ENCODE results near the gene LSG1.

Gene LSG1

DNA sequence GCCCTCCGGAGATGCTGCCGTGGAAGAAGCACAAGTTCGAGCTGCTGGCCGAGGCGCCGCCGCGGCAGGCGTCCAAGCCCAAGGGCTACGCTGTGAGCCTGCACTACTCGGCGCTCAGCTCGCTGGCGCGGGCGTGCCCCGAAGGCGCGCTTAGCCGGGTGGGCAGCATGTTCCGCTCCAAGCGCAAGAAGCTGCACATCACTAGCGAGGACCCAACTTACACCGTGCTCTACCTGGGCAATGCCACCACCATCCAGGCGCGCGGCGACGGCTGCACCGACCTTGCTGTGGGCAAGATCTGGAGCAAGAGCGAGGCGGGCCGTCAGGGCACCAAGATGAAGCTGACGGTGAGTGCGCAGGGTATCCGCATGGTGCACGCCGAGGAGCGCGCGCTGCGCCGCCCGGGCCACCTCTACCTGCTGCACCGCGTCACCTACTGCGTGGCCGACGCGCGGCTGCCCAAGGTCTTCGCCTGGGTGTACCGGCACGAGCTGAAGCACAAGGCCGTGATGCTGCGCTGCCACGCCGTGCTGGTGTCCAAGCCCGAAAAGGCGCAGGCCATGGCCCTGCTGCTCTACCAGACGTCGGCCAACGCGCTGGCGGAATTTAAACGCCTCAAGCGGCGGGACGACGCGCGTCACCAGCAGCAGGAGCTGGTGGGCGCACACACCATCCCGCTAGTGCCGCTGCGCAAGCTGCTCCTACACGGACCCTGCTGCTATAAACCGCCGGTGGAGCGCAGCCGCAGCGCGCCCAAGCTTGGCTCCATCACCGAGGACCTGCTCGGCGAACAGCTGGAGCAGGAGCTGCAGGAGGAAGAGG is 15.0 kb upstream of the LSG1 start:
- no peak for DNase-seq (ENCODE audit: low read depth, low spot score)

GRCh38 chr3:194686414-194686815 is 14.4 kb upstream of the LSG1 start:
- DNase-seq (ENCODE audit: low read depth, low spot score) = no peak

GRCh38 chr3:194685718-194686413 is 13.9 kb upstream of the LSG1 start, which contains the start of gene FAM43A:
TSS of gene FAM43A (plus strand) at chr3:194685883. CDS start at chr3:194686827, 944 bp downstream.
- no peak for DNase-seq (ENCODE audit: low read depth, low spot score)

DNA sequence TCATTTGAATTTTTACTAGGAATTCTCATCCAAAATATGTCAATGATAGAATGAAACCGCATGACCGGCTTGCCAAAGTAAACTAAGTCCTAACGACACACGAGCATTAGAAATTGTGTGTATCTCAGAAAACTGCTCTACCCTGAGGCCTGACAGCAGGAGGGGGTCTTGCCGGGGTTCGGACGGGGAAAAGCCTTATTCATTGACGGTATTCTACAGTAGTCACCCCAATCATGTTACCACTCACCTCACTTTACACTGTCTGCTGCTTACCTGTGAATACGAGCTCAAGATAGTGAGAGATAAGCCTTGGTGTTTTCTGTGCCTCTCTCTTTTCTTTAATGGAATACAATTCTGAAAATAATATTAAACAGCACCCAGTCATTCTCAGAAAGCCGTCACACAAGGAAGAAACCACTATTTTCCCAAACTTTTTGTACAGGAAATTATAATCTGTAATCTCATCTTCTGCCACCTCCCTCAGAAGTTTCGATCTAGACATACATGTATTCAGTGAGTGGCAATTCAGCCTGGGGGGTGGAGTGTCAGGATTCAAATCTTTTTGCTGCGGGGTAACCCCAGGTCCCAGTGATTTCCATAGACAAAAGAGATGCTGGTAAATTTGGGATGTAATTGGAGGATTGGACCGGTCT is 13.2 kb upstream of the LSG1 start:
- DNase-seq (ENCODE audit: low read depth, low spot score) = no peak

- DNase-seq (ENCODE audit: low read depth, low spot score) = no peak
Measured at GRCh38 chr3:194683380-194683779, 11.4 kb upstream of the LSG1 start.

GRCh38 chr3:194682694-194683310 is 10.8 kb upstream of the LSG1 start:
- no peak for DNase-seq (ENCODE audit: low read depth, low spot score)

- DNase-seq (ENCODE audit: low read depth, low spot score) = no peak
Measured at GRCh38 chr3:194682189-194682693, 10.2 kb upstream of the LSG1 start.

GRCh38 chr3:194680888-194681615 is 9.1 kb upstream of the LSG1 start:
- DNase-seq (ENCODE audit: low read depth, low spot score) = no peak

DNA sequence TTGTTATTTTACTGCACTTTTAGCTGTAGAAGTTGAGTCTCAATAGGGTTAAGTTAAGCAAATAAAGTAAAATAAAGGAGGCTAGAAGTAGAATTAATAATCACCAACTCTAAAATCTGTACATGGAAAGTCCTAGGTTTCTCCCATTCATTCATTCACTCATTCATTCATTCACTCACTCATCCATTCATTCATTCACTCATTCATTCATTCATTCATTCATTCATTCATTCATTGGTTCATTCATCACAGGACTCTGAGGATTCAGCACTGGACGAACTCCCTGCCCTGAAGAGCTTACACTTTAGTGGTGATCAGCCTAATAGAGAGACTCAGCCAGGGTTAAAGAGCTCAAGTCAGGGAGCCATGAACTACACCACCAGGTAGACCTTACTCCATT is 4.5 kb upstream of the LSG1 start:
- DNase-seq (ENCODE audit: low read depth, low spot score) = no peak

DNA sequence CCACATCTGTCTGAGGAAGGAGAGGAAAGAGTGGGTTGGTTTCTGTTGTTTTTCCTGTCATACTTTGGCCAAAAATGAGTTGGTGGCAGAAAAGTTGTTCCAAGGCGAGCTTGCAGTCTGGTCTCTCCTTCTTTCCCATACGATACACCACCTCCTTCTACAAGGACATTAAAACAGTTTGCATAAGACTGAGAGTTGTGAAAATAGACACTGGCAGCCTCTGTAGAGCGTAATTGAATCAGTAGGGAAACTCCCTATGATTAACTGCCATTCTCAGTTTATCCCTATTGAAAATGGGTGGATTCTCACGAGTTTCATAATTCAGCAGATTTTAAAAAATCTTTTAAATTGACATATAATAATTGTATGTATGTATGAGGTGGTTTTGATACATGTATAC is 3.7 kb upstream of the LSG1 start:
- no peak for DNase-seq (ENCODE audit: low read depth, low spot score)

GRCh38 chr3:194675081-194675640 is 3.2 kb upstream of the LSG1 start:
- DNase-seq (ENCODE audit: low read depth, low spot score) = no peak

- DNase-seq (ENCODE audit: low read depth, low spot score) = no peak
Measured at GRCh38 chr3:194673761-194674160, 1.8 kb upstream of the LSG1 start.

- DNase-seq (ENCODE audit: low read depth, low spot score) = no peak
Measured at GRCh38 chr3:194672876-194673275, 885 bp upstream of the LSG1 start.

DNA sequence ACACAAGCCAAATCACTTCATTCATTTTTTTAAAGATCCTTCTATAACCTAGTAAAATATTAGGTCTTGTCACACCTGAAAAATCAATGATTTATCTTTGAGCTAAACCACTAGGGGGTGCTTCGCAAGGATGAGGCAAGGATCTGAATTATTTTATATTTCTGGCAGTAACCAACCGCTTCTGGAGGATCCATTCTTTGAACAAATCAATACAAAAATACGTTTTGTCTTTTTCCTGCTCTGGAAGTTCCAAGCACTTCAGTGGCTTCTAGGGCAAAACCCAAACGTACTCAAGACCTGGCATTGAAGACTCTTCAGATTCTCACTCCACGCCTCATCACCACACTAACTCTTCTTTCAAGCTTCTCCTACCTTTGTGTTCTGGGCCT is 486 bp downstream of the LSG1 start:
- no peak for DNase-seq (ENCODE audit: low read depth, low spot score)

DNA sequence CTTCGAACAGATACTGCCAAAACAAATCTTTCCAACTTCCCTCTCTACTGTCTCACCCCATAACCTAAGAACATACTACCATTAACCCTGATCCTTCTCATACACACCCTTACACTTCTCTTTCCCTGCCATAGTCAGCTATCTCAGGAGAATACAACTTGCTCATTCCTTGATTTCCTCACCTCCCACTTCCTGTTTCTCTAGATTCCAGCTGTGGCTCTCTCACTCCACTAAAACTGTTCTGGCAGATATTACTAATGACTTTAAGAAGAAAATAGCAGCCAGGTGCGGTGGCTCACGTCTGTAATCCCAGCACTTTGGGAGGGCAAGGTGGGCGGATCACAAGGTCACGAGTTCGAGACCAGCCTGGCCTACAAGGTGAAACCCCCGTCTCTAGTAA is 4.6 kb downstream of the LSG1 start:
- DNase-seq (ENCODE audit: low read depth, low spot score) = no peak

DNA sequence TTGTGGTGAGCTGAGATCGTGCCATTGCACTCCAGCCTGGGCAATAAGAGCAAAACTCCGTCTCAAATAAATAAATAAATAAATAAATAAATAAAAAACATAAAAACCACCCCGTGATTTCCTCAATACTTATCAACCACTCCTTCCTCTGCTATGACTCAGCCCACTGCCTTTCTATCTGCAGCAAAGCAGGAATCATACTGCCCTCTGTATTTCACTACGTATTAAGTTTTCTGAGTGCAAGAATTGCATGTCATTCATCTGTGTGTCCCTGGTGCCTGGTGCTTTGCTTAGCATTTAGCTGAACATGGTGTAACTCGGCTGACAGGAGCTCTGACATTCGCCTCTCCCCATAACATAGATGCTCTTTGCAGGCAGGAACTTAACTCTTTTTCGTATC is 7.1 kb downstream of the LSG1 start:
- DNase-seq (ENCODE audit: low read depth, low spot score) = no peak

DNA sequence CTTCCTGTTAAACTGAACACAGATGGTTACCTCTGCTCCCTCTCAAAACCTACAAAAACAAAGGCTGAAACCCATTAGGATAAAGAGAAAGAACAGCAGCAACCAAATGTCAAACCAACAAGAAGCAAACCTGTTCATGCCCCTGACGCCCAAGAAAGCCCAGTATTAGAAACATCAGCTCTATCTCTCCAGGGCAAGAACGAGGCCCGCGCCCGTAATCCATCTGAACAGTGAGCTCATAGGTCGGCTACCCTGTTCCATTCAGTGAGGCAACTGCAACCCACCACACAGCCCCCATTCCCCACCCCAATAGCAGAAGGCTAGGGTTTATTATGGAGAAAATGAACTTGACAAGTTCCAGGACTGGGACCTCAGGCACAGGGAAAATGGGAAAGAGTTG is 10.0 kb downstream of the LSG1 start:
- no peak for DNase-seq (ENCODE audit: low read depth, low spot score)

GRCh38 chr3:194661374-194661773 is 10.6 kb downstream of the LSG1 start:
- no peak for DNase-seq (ENCODE audit: low read depth, low spot score)

DNA sequence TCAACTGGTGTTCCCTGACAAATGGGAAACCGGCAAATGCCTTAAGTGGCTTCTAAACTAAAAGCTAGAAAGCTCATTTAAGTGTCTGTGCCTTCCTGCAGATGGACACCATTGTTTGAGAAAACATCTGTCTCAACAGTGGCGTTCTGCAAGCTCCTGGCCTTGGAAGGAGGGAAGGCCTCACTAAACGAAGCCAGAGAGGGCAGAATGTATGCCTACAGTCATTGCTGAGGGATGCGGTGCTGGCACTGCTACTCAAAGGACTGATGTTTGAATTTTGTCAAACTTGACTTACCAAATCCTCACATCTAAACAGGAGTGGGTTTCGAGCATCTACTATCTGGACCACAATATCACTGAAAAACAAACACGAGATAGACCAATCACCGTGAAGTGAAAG is 12.2 kb downstream of the LSG1 start:
- DNase-seq (ENCODE audit: low read depth, low spot score) = no peak

DNA sequence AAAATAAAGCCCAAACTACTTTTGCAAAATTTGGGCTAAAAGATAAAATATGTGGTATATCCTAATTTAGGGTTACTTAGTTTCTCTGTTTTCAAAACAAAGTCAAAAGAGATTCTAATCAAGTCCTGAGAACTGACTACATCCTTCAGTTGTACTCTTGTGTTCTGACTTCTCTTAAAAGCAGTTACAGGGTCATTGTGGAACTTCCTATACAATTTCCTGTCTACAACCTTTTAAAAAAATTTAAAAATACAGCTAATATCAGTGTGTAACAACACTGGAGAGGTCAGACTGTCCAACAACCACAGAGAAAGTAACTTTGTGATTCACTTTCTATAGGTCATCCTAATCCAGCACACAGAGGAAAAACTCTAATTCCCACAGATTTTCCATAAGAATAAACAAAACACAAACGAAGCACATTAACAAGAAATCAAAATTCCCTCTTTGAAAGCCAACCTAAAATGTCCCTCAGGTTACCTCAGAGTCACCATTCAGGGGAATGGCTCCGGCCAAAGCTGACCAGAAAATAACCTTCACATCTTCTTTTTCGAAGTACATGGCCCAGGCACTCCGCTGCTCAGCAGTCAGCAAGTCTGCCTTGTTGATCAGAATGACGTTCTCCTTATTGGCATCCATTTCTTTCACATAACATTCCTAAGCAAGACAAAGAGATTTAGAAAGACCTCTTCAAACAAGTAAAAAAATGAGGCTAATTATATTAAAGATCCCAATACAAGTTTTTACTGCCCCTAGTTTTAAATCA is 13.3 kb downstream of the LSG1 start:
- DNase-seq (ENCODE audit: low read depth, low spot score) = no peak

Measured in iPS DF 19.7 (cell line).